IMR-90 (cell line): ENCODE results near the gene STOM.

ENCODE experiments used
- BHLHE40 ChIP-seq: fragments of 150-350 bp; IDR thresholded peaks from 2 replicates; pipeline ENCODE4 v1.6.1; 2016; ENCODE audit warnings: mild to moderate bottlenecking, low read depth, low read length
- CEBPB ChIP-seq: IDR thresholded peaks from 2 replicates; pipeline ENCODE4 v1.6.1; 2012; ENCODE audit warnings: low read depth, low read length, improper control_type of control experiment
- CTCF ChIP-seq: conservative IDR thresholded peaks from 2 replicates; pipeline ENCODE4 v1.5.1; 2012; ENCODE audit warnings: mild to moderate bottlenecking, low read depth, low read length, improper control_type of control experiment
- FOS ChIP-seq: fragments of 150-350 bp; IDR thresholded peaks from 2 replicates; pipeline ENCODE4 v1.6.1; 2016; ENCODE audit warnings: low read depth, low read length
- MAFK ChIP-seq: IDR thresholded peaks from 2 replicates; pipeline ENCODE4 v1.6.1; 2012; ENCODE audit warnings: low read depth, low read length, improper control_type of control experiment
- MAZ ChIP-seq: IDR thresholded peaks from 2 replicates; pipeline ENCODE4 v1.6.1; 2012; ENCODE audit warnings: low read depth, mild to moderate bottlenecking, low read length, improper control_type of control experiment, moderate library complexity, borderline replicate concordance
- MXI1 ChIP-seq: IDR thresholded peaks from 2 replicates; pipeline ENCODE4 v1.6.1; 2012; ENCODE audit warnings: low read depth, mild to moderate bottlenecking, low read length, moderate library complexity, borderline replicate concordance
- POLR2A ChIP-seq: IDR thresholded peaks from 2 replicates; pipeline ENCODE4 v1.6.1; 2012; ENCODE audit warnings: mild to moderate bottlenecking, low read depth, low read length
- SMC3 ChIP-seq: fragments of 150-350 bp; IDR thresholded peaks from 2 replicates; pipeline ENCODE4 v1.6.1; 2016; ENCODE audit warnings: low read depth, mild to moderate bottlenecking, antibody characterized with exemption, low read length, moderate library complexity
- TF ChIP-seq, protein P1 (sequence below): fragments of 150-350 bp; IDR thresholded peaks from 2 replicates; pipeline ENCODE4 v1.6.1; 2016; ENCODE audit warnings: low read depth, mild to moderate bottlenecking, low read length, moderate library complexity, borderline replicate concordance

GRCh38 chr9:121294151-121294743 lies 75.8 kb downstream of the STOM start:
- no peak for TF ChIP-seq FOS
- TF ChIP-seq, protein P1, sequence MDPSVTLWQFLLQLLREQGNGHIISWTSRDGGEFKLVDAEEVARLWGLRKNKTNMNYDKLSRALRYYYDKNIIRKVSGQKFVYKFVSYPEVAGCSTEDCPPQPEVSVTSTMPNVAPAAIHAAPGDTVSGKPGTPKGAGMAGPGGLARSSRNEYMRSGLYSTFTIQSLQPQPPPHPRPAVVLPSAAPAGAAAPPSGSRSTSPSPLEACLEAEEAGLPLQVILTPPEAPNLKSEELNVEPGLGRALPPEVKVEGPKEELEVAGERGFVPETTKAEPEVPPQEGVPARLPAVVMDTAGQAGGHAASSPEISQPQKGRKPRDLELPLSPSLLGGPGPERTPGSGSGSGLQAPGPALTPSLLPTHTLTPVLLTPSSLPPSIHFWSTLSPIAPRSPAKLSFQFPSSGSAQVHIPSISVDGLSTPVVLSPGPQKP, result no peak
- no peak for TF ChIP-seq CTCF
- no peak for TF ChIP-seq POLR2A
- TF ChIP-seq MXI1, result no peak
- no peak for TF ChIP-seq CEBPB
- TF ChIP-seq BHLHE40, result no peak
- TF ChIP-seq SMC3, result no peak
- no peak for TF ChIP-seq MAFK
- TF ChIP-seq MAZ, result no peak
